LNCaP clone FGC (cell line): ENCODE results near the gene GLIS2.

ENCODE experiments used
- DNase-seq: peaks from one replicate; pipeline ENCODE4 v3.0.0-alpha.2; 2011; ENCODE audit warnings: low read depth
- H3K4me3 ChIP-seq: 2 replicates; pipeline ENCODE4 v1.5.1; 2011; ENCODE audit warnings: mild to moderate bottlenecking, low read depth, low read length, control low read depth
- TF ChIP-seq, protein P1 (sequence below): IDR thresholded peaks from 2 replicates; pipeline ENCODE4 v1.5.1; 2012; ENCODE audit warnings: mild to moderate bottlenecking; ENCODE audit not compliant: control insufficient read depth, insufficient read depth; ENCODE audit errors: extremely low read depth

The GLIS2 gene

DNA sequence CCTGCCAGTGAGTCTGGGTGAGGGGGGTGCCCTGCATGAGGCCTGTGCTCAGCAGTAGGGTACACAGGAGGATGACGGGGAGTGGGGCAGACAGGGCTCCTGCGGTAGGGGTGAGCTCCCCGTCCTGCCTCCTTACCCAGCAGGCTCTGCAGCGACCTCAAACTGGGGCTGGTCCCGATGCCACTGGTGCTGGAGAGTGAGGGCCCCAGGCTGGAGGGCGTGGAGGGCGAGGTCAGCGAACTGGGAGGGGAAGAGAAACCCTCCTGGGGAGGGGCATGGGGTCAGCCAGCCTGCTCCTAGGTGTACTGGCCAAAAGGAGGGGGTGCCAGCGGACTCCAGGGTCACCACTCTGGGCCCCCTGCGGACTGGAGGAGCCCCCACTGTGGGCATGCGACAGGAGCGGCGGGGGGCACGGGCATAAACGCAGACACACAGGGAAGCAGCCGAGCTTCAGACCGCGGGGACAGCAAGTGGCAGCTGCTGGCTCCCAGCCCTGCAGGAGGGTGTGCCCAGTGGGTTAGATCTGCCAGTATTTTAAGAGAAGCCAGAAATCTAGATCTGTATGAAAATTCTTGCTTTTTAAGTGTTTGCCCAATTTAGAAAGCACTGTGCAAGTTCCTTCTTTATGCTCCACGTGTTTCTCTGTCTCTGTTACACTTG, 46.7 kb downstream of the GLIS2 start:
- H3K4me3 ChIP-seq: no peak overlapping the region
- TF ChIP-seq, protein P1, sequence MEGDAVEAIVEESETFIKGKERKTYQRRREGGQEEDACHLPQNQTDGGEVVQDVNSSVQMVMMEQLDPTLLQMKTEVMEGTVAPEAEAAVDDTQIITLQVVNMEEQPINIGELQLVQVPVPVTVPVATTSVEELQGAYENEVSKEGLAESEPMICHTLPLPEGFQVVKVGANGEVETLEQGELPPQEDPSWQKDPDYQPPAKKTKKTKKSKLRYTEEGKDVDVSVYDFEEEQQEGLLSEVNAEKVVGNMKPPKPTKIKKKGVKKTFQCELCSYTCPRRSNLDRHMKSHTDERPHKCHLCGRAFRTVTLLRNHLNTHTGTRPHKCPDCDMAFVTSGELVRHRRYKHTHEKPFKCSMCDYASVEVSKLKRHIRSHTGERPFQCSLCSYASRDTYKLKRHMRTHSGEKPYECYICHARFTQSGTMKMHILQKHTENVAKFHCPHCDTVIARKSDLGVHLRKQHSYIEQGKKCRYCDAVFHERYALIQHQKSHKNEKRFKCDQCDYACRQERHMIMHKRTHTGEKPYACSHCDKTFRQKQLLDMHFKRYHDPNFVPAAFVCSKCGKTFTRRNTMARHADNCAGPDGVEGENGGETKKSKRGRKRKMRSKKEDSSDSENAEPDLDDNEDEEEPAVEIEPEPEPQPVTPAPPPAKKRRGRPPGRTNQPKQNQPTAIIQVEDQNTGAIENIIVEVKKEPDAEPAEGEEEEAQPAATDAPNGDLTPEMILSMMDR: no peak
- DNase-seq: no peak

DNA sequence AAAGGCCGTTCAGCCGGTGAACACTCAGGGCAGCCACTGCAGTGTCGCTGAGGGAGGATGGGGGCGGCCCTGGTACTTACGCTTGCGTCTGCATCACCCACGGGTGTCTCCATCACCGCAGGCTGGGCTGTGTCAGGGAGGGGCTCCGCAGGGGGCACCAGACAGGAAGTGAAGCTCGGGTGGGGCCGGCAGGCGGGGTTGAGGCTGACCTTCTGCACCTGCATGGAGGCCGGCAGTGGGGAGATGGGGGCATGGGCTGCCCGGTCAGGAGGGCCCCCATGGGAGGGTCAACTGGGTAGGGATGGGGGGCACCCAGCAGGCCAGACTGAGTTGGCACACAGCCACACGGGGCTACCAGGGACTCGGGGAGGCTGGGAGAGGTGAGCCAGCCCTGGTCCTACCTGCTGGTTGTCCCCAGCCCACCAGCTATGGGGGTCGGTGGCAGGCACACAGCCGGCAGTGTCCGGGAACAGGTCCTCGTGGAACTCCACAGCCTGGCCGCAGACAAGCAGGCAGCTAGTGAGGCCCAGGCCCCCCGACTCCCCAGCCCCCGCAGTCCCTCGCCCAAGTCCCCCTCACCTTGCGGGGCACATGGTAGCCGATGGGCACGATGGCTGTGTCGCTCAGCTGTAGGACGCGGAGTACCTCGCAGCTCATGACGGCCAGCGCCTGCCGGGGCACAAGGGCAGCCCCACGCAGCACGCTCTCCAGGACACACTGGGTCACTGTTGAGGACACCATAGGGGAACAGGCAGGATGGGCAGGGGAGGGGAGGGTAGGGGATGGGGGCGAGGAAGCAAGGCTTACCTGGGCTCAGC, 48.5 kb downstream of the GLIS2 start:
- H3K4me3 ChIP-seq: no peak overlapping the region
- DNase-seq: no peak
- TF ChIP-seq, protein P1: no peak

DNA sequence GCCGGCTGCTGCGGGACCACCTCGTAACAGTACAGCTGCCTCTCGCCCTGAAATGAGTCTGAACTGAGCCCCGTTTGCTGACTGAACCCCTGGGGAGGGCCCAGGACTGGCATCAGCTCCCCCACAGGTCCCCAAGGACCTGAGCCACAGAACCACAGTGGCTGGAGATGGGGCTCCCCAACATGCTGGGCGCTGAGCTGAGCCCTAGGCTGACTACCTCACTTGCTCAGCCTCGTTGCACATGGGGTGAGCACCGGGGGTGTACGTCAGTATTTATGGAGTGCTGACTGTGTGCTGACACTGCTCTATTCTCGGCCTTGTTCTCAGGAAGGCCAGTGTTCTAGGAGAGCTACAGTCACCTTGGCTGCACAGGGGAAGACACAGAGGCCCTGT, 49.1 kb downstream of the GLIS2 start:
- no peak for DNase-seq
- TF ChIP-seq, protein P1: no peak
- H3K4me3 ChIP-seq: no peak overlapping the region

DNA sequence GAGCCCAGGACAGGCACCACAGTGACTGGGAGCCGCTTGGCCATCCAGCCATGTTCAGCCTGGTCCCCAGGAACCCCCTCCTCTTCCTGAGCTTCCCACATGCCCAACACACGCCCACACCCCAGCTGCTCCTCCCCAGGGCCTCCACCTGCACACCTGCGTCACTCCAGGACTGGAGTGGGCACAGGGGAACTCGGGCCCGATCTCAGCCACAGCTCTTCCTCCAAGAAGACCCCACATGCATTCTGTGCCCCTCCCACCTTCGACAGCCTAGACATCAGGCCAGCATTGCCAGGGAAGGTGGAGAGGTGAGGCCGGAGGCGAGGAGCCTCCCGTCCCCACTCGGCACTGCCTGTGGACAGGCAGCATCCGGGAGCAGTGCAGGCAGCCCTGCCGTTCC, 49.7 kb downstream of the GLIS2 start:
- TF ChIP-seq, protein P1: no peak
- H3K4me3 ChIP-seq: no peak overlapping the region
- no peak for DNase-seq

DNA sequence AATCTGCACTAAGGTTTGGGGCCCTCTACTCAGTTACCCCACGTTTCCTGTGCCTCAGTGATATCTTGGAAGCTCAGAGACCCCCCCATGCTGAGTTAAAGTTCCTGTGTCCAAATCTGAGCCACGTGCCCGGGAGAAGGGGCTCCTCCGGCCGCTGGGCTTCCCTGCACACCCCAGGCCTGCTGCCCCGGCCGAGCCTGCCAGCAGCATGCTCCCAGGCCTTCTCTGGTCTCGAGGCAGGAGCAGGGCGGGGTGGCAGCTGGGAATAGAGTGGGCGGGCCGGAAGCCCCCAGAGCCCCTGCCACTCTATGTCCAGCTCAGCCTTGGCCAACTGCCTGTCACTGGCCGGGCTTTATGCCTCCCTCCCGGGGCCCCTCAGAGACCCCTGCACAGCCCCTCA, 50.1 kb downstream of the GLIS2 start:
- DNase-seq: no peak
- H3K4me3 ChIP-seq: no peak overlapping the region
- TF ChIP-seq, protein P1: no peak

DNA sequence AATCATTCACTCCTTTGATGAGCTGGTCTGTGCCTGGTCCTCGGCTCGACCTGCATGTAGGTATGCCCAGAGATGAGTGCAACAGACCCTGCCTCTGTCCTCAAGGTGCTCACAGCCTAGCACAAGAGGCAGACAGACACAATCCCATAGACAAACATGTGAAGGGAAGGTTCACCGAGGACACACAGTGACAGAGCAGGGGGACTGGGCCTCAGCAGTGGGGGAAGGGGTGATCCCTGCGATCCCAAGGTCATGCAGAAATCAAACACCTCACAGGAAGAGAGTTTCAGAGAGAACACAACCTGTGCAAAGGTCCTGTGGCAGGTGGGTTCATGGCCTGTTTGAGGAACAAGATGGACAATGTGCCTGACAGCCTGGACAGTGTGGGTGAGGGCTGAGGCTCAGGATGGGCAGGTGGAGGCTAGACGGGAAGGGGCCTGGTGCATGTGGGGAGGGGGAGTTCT, 51.6 kb downstream of the GLIS2 start:
- no peak for DNase-seq
- TF ChIP-seq, protein P1: no peak
- H3K4me3 ChIP-seq: no peak overlapping the region
